NCI-H1417 (cell line): ENCODE measurements around the gene SMYD3.
A peak's percentile ranks its signal among the peaks of the same experiment; 100 is the strongest.
"Not testable (repeated sequence)": the region's sequence is repeated elsewhere in the genome, so short reads cannot be mapped to it uniquely, and the experiment has no call there.

ENCODE experiments used
- DNase-seq, 3 experiments: peaks; one replicate each; lab custom pipeline; 2025; lab: John Stamatoyannopoulos, UW

SMYD3 gene

DNA sequence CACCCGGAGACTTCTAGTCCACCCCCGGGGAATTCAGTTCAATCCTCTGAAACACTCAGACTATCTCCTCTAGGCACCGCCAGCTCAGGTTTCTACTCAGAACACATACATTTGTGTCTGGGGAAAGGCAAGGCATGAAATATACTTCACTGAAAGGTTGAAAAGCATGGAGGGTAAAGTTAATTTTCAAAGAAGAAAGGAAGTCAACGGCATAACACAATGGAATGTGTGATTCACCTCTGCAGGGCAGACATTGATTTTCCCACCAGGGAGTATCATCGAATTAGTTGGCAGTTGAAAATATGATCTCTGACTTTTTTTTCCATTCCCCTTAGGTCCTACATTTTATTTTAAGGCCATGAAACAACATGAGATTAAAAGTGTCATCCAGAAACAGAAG, 669.4 kb downstream of the SMYD3 start:
- peak in 1 of 3 experiments; percentile 4 for DNase-seq

DNA sequence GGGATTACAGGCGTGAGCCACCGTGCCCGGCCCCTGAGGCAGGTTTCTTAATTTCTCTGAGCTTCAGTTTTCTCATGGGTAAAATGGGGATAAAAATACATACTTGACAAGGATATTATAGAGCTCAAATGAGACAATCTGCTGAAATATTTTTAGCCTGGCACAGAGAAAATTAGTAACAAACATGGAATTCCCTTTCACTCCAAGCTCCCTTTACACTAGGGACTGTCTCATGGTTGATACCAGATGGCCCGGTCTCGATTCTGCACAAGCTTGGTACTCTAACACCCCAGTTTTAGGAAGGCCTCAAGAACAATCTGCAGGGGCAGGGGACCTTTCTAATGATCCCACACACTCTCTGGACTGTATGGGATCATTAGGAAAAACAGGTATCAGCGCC, 671.7 kb downstream of the SMYD3 start:
- no peak for DNase-seq

DNA sequence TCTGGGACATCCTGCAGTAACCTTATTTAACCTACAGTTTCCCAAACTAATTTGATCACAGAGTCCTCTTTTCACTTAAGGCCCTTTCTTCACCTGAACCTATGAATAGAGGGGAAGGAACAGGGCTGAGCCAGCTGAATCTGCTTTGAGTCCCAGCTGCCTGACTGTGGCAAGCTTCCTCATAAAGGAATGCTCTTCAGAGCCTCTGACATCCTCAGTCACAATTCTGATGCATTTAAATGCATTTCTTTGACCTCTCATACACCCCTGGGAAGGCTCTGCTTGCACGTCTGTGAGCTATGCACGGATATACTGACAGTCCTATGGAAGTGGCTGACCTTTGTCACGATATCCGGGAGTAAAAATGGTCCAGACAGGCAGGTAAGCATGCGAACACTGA, 673.1 kb downstream of the SMYD3 start:
- DNase-seq = no peak

DNA sequence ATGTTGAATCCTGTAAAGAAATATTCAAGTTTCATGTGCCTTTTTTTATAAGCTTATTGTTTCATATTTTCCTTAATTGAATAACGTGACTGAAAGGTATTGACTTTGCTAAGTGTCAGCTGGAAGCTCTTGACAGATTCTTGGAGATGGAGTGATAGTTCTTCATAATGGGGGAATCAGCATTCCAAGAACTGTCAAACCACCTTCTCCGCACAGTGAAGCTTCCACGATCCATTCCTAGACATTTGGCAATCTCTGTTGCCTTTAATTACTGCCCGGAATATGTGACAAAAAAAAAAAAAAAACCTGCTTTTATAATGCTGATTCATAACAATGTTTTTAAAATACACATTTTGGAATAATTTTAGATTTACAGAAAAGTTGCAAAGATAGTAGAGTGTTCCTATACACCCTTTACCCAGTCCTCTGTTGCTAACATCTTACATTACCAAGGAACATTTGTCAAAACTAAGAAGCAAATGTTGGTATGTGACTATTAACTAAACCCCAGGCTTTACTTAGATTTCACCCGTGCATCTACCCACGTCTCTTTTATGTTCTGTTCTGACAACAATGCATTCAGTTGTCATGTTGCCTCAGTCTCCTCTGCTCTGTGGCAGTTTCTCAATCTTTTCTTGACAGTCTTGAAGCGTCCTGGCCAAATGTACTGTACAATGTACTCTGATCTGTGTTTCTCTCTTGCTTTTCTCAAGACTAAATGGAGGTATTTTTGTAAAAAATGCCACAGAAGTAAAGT, 674.1 kb downstream of the SMYD3 start:
- DNase-seq = no peak

DNA sequence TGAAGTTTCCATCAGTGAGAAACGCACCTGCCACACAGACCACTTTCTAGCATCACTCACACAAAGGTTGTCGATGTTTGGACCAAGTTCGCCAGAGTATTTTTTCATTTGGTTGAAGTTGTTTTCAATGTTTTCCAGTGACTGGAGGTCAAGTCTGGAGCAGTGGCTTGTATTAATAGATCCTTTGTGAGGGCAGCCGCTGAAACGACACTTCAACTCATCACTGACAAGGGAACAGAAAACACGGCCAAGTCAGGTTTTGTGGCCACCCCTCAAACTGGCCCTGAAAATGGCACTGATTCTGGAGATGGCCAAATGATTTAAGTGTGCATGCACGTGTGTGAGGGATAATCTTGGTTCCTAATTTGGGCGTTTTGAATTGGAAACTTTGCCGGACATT, 675.6 kb downstream of the SMYD3 start:
- no peak for DNase-seq

DNA sequence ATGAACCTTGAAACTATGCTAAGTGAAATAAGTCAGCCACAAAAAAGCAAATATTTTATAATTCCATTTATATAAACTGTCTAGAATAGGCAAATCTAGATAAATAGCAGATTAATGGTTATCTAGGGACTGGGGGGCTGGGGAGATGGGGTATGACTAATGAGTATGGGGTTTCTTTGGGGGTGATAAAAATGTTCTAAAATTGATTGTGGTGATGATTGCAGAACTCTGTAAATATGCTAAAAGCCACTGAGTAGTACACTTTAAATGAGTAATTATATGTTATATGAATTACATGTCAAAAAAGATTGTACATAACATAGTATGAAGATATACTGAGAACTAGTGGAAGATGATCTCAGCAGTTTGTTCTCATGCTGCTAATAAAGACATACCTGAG, 677.3 kb downstream of the SMYD3 start:
- DNase-seq = no peak

DNA sequence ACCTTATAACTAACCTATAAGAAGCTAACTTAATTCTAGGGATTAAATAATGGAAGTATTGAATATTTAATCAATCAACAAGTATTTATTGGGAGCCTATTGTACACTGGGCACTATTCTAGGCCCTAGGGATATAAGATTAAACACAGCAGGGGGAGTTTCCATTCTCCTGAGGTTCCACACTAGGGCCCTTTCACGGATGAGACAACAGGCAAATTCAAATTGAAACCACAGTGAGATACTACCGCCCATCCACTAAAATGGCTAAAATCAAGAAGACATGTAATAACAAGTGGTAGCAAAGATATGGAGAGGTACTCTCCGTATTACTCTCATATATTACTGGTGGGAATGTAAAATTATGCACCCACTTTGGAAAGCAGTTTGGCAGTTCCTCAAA, 677.9 kb downstream of the SMYD3 start:
- no peak for DNase-seq

DNA sequence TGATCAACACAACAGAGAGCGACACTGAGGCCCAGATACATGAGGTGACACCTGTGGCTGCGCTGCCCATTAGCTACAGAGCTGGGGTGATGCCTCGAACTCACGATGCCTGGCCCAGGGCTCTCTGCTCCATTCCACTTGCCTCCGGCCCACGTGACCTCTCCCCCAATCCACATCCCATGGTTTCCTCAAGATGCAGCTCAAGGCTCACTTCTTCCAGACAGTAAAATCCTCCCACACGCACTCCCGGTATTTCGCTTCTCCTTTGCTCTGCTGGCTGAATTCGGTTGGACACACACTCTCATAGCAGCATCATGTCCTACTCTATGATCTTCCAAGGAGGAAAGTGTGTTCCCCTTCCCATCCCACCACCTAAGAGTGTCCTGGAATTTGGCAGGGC, 679.8 kb downstream of the SMYD3 start:
- DNase-seq = no peak

DNA sequence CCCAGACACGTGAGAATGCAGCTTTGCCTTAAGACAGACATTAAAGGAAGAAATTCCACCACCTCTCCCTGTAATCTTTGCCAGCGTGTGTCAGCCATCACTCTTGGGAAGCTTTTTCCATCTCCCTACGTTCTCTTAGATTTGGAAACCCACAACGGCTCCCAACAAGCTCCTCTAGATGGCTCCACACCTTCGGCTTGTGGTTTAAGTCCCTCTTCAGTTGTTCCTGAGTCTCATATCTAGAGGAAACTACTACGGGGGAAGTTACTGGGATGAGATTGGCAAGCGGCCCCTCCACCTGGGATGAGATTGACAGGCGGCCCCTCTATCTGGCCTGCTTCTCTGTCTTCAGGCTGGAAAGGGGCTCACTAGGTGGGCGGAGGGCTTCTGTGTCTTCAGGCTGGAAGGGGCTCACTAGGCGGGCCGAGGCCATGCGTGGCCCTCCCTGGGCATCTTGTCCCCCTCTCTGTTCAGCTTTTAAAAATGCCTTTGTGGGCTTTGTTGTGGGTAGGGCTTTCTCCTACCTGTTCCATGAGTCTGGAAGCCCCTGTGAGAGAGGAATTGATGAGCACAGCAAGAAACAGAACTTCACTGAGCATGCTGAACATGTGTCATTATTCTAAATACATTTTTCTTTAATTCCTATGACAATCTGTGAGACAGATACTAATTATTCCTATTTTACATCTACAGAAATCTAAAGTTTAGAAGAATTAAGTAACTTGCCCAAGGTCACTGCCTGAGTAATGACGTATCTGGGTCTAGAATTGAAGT, 681.8 kb downstream of the SMYD3 start:
- DNase-seq = no peak

DNA sequence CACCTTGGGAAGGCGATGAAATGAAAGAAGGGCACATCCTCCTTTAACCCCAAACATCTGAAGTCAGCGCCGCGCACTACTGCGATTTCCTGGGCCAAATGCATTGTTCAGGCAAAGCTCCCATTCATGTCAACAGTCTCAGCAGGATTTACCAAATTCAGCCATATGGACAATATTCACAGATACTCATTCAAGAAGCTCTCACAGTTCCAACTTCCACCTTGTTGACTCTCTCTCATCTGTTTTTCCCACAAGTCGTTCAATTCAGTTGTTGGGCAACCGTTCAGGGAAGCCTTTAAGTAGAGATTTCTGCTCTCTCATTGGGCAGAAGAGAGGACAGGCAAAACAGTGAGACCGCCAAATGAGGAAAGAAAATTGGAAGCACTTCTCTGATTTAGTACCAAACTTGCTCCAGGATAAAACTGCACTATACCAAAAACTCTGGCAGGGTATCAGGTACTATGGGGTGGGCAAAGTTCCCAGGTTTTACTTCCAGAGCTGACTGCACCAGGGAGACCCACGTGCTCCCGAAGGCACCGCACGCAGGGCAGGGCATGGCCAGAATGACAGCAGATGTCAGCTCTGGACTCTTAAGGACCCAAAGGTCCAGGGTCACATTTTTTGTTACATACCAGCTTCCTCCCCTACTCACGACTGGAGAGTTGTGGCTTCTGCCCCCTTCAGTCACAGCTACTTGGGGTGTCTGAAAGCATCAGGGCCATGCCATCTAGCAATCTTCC, 683.5 kb downstream of the SMYD3 start:
- no peak for DNase-seq

DNA sequence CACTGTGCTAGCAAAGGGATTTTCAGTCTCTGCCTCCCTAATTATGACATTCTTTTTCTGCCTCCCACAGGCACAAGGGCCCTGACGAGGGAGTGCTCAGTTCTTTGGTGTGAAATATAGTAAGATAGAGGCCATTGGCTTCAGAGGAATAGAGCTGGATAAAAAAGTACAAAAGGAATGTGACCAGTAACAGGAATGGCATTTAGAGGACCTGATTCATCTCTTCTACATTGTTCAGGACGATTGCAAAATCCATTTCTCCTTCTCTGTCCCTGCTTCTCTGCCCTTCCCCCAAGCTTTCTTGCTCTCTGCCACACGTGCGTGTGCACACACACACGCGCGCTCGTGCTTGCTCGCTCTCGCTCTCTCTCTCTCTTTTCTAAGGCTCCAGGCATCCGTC, 684.1 kb downstream of the SMYD3 start:
- DNase-seq = no peak

DNA sequence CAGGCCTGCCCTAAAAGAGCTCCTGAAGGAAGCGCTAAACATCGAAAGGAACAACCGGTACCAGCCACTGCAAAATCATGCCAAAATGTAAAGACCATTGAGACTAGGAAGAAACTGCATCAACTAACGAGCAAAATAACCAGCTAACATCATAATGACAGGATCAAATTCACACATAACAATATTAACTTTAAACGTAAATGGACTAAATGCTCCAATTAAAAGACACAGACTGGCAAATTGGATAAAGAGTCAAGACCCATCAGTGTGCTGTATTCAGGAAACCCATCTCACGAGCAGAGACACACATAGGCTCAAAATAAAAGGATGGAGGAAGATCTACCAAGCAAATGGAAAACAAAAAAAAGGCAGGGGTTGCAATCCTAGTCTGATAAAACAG, 688.7 kb downstream of the SMYD3 start:
- not testable (repeated sequence) for DNase-seq

DNA sequence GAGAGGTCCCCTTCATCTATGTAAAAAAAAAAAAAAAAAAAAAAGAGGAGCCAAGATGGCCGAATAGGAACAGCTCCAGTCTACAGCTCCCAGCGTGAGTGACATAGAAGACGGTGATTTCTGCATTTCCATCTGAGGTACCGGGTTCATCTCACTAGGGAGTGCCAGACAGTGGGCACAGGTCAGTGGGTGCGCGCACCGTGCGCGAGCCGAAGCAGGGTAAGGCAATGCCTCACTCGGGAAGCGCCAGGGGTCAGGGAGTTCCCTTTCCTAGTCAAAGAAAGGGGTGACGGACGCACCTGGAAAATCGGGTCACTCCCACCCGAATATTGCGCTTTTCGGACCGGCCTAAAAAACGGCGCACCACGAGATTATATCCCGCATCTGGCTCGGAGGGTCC, 690.6 kb downstream of the SMYD3 start:
- not testable (repeated sequence) for DNase-seq

DNA sequence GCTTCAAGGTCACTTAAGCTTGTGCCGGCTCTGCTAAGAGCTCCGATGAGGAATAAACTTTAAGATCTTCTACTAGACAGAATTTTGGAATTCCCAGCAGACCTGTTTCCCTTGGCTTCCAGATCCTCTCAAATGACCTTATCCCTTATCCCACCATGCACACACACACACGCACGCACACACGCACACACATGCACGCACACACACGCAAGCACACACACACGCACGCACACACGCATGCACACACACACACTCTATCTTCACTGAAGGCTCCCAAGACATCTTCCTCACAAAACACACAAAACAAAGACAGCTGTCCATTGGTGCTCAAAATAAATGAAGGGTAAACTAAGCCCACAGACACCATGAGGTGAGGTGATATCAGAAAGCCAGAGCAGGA, 692.4 kb downstream of the SMYD3 start:
- DNase-seq = no peak

DNA sequence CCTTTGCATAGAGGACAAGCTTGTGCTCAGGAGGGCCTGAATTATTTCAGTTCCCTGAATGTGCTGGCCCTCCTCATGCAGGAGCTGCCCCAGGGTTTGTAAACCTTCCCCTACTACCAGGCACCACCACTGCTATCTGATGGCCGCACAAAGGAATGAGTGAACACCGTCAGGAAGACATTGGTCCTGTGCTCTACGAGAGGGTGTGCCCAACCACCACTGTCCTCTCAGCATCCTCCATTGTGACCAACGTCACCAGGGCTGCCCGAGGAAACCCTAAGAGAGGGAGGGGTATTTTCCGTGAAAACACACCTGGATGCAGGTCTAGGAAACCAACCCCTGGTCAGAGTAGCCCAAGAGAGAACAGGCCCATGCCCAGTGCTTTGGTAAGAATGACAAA, 694.8 kb downstream of the SMYD3 start:
- DNase-seq = no peak

DNA sequence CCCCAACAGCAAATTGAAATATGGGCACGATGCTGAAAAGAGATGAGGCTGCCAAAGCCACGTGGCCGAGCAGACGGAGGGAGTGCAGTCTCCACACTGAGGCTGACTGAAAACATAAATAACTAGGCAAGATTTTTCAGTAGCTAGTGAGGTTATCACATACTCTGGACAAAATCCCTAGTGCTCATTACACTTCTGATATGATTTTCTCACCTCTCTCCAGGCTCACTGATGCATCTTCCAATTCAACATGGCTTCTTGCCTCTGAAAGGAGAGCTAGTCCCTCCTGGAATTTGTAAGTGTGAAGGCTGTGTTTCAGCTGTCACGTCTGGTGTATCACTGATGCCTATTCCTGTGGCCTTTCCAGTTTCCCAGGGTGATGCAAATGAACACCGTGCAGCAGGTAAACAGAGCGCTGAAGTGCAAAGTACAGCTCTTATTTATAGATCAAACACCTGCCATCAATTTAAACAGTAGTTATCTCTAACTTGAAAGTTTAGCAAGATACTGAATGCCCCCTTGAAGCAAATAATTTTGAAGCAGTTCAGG, 696.2 kb downstream of the SMYD3 start:
- DNase-seq = peak; percentile 31 to 73 (median 38)

DNA sequence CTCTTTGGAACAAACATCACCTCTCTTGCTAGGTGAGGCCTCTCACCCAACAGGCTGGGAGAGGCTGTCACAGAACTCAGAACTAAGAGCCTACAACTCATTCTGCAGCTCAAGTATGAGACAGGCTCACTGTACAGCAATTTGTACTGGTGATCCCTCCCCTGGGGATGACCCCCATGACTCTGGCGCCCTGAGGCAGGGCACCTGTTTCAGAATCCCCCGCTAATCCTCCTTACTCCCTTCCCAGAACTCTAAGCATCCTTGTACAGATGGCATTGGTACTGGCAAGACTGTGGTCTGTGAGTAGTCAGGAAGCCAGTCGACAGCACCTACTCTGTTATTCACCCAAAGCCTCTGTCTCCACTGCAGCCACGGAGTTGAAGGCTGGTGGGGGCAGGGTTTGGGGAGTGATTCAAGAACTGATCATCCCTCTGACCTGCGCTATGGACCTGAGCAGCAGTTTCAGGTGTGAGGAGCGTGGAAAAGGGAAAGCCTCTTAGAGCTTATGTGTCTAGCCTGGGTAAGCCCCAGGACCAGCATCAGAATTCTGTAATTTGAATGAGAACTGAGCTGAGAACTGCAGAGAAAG, 696.8 kb downstream of the SMYD3 start:
- peak in 2 of 3 experiments; percentile 6 to 41 for DNase-seq

DNA sequence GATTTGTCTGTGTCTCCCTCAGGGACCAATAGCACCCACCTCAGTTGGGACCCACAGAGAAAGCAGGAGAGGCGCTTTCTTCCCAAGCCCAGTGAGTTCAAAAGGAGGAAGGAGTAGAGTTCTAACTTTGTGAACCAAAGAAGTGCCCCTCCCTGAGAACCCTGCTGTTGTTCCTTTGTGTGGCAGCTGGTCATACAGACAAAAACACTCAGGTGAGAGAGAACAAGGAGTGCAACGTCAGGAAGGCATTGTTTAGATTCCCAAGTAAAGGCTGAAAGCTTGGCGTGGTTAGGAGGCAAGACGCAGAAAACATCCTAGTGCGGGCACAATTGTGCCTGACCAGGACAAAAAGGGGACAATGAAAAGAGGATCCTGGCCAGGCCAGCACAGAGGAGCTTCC, 697.7 kb downstream of the SMYD3 start:
- DNase-seq = peak in 2 of 3 experiments; percentile 29 to 42

DNA sequence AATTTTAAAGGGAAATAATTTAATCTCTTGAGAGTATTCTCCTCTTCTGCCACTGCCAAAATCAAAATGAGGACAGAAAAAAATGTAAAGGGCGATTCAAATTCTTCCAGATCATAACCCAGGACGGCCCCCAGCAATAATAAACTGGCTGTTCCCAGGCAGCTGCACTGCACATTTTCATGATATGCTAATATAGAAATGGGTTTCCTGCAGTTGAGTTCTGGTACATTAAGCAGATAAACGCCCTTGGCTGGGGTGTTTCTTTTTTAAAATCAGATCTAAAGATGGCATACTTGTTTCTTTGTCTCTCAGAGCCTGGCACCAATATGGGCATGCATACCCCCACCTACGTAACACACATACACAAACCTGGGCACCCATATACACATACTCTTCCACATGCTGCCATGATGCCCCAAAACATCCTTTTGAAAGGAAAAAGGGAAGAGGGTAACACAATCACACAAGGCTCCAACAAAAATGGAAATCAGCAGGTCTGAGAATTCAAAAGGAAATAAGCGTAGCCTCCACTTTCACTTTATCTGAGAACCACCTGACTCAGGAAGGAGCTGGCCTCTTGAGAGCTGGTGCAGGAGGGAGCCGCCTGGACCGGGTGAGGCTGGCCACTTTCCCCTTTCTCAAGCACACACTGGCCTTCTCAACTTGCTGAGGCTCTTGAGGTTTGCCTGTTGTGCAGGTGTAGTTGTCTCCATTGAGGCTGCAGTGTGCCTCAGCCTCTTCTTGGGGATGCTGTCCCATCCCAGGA, 698.9 kb downstream of the SMYD3 start:
- DNase-seq = peak in 1 of 3 experiments; percentile 68

DNA sequence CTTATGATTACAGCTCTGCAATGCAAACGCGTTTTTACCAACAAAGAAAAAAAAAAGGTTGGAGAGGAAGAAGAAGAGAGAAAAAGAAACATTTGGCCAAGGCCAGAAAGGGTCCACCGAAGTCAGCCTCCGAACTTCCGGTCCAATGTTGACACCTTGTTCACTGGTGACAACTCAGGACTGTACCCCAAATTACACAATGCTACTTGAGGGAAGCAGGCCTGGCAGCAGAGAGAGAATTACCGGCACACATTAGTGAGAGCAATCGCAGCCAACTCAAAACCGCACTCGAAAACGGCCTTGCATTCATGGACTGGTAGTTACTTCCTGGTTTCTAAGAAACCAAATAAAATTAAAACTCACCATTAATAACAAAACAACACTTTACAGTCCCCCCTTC, 699.8 kb downstream of the SMYD3 start:
- peak in 1 of 3 experiments; percentile 44 for DNase-seq

DNA sequence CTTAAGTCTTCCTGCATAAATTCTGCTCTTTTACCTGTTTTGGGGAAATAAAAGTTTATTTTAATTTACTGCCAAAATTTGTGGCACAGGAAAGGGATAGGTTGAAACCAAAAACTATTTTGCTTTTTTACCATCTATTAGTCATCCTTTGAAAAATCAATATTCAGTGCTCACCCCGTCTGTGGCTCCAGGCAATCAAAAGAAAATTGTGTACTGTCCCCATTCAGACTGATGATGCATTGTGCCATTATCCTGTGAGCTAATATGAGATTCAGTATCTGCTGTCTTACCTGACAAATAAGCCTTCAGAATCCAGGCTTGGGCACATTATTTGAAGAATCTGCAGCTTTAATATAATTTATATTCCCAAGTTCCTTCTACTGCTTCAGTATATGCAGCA, 701.5 kb downstream of the SMYD3 start:
- no peak for DNase-seq
